OCI-M1 (cell line): ENCODE data around the gene WDPCP.
"Not testable (repeated sequence)": the region's sequence is repeated elsewhere in the genome, so short reads cannot be mapped to it uniquely, and the experiment has no call there.

Experiments used
- DNase-seq: peaks from one replicate; lab custom pipeline; 2025; lab: John Stamatoyannopoulos, UW

Gene WDPCP

GRCh38 chr2:63364866-63365265 is 223.4 kb downstream of the WDPCP start:
- no peak for DNase-seq

GRCh38 chr2:63357722-63358121 is 230.6 kb downstream of the WDPCP start:
- DNase-seq: not testable (repeated sequence)

GRCh38 chr2:63347361-63347760 is 240.9 kb downstream of the WDPCP start:
- no peak for DNase-seq

GRCh38 chr2:63346411-63346810 is 241.9 kb downstream of the WDPCP start:
- DNase-seq: no peak

GRCh38 chr2:63345285-63345633 is 243.0 kb downstream of the WDPCP start:
- no peak for DNase-seq

GRCh38 chr2:63344575-63345284 is 243.5 kb downstream of the WDPCP start:
- DNase-seq: no peak

GRCh38 chr2:63343397-63344109 is 244.7 kb downstream of the WDPCP start:
- DNase-seq: no peak

GRCh38 chr2:63340443-63340842 is 247.8 kb downstream of the WDPCP start:
- no peak for DNase-seq

- DNase-seq: no peak
Measured at GRCh38 chr2:63334910-63335309, 253.4 kb downstream of the WDPCP start.

- no peak for DNase-seq
Measured at GRCh38 chr2:63326473-63326872, 261.8 kb downstream of the WDPCP start.

- DNase-seq: not testable (repeated sequence)
Measured at GRCh38 chr2:63323662-63324061, 264.6 kb downstream of the WDPCP start.

- not testable (repeated sequence) for DNase-seq
Measured at GRCh38 chr2:63321973-63322372, 266.3 kb downstream of the WDPCP start.

- no peak for DNase-seq
Measured at GRCh38 chr2:63320669-63321068, 267.6 kb downstream of the WDPCP start.

- no peak for DNase-seq
Measured at GRCh38 chr2:63310614-63311013, 277.7 kb downstream of the WDPCP start.

- peak; percentile 2 for DNase-seq
Measured at GRCh38 chr2:63301481-63301880, 286.8 kb downstream of the WDPCP start.

- peak; percentile 18 for DNase-seq
Measured at GRCh38 chr2:63300835-63301234, 287.4 kb downstream of the WDPCP start.

GRCh38 chr2:63287956-63288355 is 300.3 kb downstream of the WDPCP start:
- DNase-seq: no peak

GRCh38 chr2:63286520-63286919 is 301.8 kb downstream of the WDPCP start:
- not testable (repeated sequence) for DNase-seq

- no peak for DNase-seq
Measured at GRCh38 chr2:63283273-63283672, 305.0 kb downstream of the WDPCP start.

- DNase-seq: no peak
Measured at GRCh38 chr2:63272560-63272959, 315.7 kb downstream of the WDPCP start.

GRCh38 chr2:63270717-63271116 is 317.6 kb downstream of the WDPCP start:
- DNase-seq: no peak

GRCh38 chr2:63268946-63269345 is 319.3 kb downstream of the WDPCP start:
- no peak for DNase-seq

- no peak for DNase-seq
Measured at GRCh38 chr2:63261137-63261621, 327.1 kb downstream of the WDPCP start.

- DNase-seq: peak; percentile 67
Measured at GRCh38 chr2:63257473-63257872, 330.8 kb downstream of the WDPCP start.
